Inferior parietal cortex (tissue), 1 donor: Measurements from ENCODE around the gene STYXL2.

ENCODE experiments used
- DNase-seq: peaks from one replicate; pipeline ENCODE4 v3.0.0-alpha.2; 2016; ENCODE audit errors: extremely low spot score

The STYXL2 gene

DNA sequence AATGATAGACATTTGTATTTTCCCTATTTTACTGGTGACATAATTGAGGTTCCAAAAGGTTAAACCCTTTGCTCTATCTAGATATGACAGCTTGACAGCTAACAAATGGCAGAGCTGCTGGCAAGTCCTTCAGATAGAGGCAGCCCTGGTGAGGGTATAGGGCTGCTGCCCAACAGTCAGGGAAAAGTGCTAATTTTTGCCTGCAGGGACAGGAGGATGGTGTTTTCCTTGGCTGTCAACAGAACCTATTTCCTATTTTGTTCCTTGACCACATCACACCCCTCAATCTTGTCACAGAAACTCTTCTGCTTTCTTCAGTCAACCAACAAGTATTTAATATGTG lies 16.0 kb upstream of the STYXL2 start:
- no peak for DNase-seq

- DNase-seq = no peak
Observed at GRCh38 chr1:167081594-167082156, 12.2 kb upstream of the STYXL2 start.

DNA sequence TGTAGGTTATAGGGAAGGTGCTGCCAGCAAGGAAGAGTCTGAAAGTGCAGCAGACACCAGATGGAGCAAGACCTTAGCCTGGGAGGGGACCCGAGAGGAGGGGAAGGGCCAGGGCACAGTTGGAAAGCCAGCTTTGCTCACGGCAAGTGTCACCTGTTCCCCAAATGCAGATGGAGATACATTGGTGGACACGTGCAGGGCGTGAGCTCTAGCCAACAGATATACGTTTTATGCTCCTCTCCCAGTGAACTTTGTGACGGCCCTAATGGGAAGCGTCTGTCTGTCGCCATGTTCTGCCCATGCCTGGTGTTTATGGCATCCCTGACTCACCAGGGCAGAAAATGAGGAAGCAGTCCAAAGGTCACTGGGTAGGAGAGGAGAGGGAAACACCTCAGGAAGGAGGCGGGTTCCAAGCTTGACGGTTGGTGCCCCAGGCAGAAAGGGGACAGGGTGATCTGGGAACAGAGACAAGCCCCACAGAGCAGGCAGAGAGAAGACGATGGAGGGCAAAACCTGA lies 11.3 kb upstream of the STYXL2 start:
- no peak for DNase-seq

- no peak for DNase-seq
Observed at GRCh38 chr1:167083066-167083665, 10.7 kb upstream of the STYXL2 start.

DNA sequence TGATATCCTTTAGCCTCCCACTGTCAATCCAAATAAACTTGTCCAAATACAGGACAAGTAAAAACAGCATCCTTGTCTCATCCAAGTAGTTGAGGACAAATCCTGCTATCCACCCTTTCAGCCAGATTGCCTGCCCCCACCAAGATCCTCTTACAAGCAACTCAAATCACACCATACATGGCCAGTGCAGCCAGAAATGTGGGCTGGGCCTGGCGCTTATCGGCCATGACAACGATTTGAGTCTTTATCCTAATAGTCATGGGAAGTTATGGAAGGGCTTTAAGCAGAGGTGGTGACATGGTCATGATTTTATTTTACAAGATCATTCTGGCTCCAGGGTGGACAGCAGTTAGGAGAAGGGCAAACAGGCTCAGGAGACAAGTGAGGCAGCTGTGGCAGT lies 10.0 kb upstream of the STYXL2 start:
- no peak for DNase-seq

DNA sequence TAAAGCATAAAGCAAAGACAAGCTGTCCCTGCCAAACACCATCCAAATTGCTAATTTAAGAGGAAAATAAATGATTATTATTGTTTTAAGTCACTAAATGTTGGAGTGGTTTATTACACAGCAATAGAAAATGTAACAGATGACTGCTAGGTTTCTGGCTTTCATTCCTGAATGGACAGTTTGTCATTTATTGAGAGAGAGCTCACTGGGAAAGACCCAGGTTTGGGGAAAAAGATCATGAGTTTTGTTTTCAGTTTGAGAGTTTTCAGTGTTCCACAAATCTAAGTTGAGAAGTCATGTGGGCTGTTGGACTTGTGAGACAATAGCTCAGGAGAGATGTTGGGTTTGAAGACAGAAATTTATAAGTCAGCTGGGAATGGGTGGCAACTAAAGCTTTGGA lies 9.1 kb upstream of the STYXL2 start:
- no peak for DNase-seq

DNA sequence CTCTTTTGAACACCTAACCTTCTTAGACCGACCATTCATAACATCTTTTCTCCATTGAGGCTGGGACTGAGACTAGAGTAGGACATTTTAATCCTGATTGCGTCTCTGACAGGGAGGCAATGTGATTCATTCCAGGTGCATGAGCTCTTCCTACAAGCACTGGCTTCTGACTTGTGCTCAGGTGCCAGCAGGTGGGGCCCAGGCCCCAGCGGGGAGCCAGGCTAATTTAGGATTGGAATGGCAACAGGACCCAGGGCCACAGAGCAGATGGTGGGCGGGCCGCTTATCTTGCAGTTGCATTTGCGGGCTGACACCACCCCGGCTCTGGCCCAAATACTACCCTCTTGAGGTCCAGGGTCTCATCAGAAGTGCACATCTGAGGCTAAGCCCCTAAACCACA lies 7.8 kb upstream of the STYXL2 start:
- no peak for DNase-seq

DNA sequence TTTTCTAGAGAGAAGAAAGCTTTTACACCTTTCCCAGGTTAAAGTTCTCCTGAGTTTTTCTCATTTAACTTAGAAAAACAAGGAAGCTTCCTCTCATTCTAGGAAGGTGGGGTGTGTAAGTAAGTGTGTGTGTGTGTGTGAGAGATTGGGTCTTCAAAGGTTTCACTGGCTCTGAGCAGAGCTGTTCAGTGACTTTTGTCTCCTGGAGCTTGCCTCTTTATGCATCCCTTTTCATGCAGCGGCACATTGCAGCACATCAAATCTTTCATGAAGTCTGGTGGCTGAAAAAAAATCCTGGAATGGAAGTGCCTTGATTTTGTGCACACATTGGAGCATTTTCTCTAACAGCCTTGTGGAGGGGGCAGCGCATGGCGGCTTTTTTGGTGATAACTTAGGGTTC lies 7.1 kb upstream of the STYXL2 start:
- DNase-seq = no peak

DNA sequence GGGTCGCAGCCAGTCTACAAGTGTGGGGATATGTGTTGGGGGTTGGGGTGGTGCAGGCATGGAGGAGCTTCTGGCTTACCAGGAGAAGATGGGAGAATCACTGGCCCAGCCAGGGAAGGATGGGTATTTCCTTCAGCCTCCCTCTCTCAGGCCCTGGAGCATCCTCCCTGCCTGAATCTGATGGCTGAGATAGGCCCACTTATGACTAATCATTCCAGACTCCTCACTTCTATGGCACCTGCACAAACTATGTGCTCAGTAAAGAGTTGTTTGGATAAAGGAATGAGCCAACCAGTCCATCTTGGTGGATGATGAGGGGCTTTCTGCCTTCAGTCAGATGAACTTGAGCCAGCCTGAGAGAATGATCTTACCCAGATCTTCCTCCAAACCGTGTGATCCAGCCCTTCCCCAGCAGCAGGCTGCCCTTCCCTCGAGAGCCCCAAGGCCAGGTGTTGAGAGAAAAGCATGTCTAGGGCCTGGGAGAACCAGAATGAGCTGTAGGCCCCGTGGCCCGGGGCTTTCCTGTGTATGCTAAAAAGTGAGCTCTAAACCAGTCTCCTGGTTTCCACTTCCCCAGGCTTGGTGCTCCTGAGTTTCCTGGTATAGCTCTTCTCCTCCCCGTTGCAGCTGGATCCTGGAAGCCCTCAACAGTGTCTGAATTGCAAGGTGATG lies 5.0 kb upstream of the STYXL2 start:
- no peak for DNase-seq

DNA sequence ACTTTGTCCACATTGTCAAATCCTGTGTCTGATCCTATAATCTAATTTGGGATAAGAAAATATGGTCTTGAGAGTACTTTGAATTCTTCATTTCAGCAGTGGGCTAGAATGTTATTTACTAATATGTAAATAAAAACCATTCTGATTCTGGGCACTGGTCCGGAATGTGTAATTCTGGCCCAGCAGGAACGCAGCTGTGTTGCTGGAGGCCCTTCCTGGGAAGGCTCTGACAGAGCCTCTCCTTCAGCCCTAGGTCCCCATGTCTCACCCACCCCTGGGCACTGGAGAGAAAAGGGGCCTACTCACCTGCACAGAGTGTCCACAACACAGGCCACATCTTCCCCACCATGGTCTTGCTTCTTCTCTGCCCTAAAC lies 3.9 kb upstream of the STYXL2 start:
- DNase-seq = no peak

DNA sequence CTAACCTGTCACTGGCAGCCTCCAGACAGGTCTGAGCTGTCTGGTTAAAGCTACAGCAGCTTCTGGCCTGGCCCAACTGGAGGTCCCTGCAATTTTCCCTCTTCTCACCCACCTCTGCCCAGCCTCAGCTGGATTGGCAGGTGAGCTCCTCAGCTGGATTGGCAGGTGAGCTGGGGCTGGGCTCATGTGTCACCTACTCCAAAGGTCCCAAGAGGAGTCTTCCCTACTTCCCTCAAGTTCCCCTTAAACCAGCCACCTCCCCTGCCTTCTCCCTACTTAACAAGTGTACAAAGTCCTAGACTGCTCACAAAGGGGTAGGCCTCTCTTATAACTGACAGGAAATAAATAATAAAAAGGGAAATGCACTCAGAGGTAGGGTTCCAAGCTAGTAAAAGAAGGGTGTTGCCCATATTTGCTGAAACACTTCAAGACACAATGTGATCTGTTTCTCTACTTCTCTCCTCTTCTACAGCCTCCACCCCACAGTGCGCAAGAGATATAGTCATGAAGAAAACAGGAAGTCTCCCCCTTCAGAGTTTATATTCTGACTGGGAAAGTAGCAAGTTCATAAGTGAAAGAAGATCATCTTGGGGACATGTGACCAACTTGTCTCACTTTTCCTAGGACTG lies 3.4 kb upstream of the STYXL2 start, which contains the start of gene GPA33:
Gene GPA33, minus strand, starts transcription at position 64 of the 629 bp plus-strand sequence. CDS start 90 bp downstream, outside the sequence.
- no peak for DNase-seq

DNA sequence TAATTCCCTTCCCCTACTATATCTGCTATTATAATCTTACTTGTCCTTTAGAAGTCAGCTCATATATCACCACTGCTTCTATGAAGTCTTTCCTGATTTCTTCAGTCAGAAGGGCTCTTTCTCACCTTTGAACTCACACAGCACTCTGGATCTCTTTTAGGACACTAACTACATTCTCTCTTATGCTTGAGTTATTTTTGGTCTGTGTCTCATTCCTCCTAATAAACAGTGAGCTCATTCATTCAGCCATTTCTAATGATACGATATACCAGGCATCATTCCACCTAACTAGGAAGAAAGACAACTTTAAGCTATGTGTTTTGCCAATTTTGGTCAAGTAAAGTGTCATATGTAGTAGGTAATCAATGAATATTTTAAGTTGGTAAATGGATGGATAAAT lies 1.2 kb upstream of the STYXL2 start:
- no peak for DNase-seq

- DNase-seq = no peak
Observed at GRCh38 chr1:167094690-167095089, 815 bp downstream of the STYXL2 start.

DNA sequence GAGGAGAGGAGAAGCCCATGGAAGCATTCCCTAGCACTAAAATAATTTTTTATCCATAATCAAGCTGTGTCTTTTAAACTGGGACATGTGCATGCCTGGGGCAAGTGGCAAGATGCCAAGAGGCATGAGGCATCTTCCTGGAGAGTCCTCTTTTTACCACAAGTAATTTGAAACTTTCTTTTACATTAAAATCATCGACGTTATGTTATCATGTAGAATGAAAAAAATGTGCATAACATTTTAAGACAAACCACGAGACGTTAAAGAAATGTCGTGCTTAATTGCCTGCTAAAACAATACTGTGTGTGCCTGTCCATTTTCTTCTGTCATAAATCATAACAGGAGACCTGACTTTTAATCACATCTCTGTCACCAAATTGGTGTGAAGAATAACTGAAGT lies 1.5 kb downstream of the STYXL2 start:
- DNase-seq = no peak

GRCh38 chr1:167099851-167100250 lies 6.0 kb downstream of the STYXL2 start:
- no peak for DNase-seq

DNA sequence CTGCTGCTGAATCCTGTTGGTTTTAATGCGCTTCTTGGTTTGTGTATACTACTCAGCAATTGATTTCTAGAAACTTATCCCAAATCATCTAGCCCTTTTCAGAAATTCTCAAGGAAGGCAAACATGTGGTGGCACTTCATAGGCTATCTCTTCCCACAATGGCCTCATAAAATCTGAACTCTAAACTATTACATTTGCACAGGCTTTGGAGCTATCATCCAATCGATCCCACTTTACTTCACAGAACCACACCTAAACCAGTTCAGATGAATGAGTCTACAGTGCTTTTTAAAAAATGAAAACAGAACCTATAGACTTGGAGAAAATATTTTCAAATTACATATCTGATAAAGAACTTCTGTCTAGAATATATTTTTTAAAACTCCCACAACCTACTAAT lies 6.9 kb downstream of the STYXL2 start:
- DNase-seq = no peak

- DNase-seq = no peak
Observed at GRCh38 chr1:167101754-167102153, 7.9 kb downstream of the STYXL2 start.

DNA sequence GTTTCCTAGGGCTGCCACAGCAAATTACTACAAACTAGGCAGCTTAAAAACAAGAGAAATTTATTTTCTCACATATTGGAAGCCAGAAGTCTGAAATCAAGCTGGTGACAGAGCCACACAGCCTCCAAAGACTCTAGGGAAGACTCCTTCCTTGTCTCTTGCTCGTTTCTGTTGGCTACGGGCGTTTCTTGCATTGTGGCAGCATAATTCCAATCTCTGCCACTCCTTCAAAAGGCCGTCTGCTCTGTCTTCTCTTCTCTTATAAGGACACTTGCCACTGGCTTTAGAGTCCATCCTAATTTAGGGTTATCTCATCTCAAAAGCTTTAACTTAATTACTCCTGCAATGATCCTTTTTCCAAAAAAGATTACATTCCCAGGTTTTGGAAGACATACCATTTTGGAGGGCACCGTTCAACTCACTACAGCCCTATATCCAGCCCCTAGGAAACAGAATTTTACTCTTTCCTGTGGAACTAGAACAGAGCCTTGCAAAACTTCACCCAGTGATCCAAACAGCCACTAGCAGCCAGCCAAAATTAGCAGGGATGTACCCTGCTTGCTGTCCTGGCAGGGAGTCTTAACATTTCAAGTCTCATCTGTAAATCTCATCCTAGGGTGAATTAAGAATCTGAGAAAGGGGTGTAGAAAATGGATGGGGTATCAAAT lies 9.2 kb downstream of the STYXL2 start:
- DNase-seq = no peak

- DNase-seq = no peak
Observed at GRCh38 chr1:167104256-167104633, 10.4 kb downstream of the STYXL2 start.

- no peak for DNase-seq
Observed at GRCh38 chr1:167105271-167106118, 11.6 kb downstream of the STYXL2 start.

- no peak for DNase-seq
Observed at GRCh38 chr1:167106119-167106461, 12.2 kb downstream of the STYXL2 start.

DNA sequence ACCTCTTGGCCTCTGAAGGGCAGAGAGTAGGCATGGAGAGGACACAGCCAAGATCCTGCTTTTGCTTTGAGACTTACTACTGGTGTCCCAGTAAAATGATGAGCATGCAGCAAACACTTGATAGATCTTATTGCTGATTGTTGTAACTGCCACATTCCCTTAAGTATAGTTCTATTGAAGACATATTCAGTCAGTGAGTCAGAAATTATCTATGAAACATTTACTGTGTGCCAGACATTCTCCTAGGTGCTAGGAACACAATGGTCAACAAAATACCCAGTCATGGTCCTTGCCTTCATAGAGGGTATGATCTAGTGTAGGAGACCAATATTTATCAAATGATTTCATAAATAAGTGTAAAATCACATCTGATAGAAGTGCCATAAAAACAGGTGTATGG lies 13.6 kb downstream of the STYXL2 start:
- DNase-seq = no peak
